Endothelial cell (in vitro differentiated cells): ENCODE measurements around the gene NELL1. TPM values are rescaled to one million over a fixed set of nuclear protein-coding genes. Genes with fewer than 3 reads are reported as not detected.

Source experiments
- DNase-seq: peaks from one replicate; pipeline ENCODE4 v3.0.0; 2021; ENCODE audit warnings: low spot score
- H3K27ac Mint-ChIP-seq: one replicate; pipeline ENCODE4 v1.8.0; 2021; ENCODE audit warnings: mixed read lengths, inconsistent platforms; ENCODE audit not compliant: unreplicated experiment
- H3K27me3 Mint-ChIP-seq: one replicate; pipeline ENCODE4 v1.8.0; 2021; ENCODE audit warnings: mild to moderate bottlenecking, moderate library complexity, mixed read lengths, inconsistent platforms; ENCODE audit not compliant: unreplicated experiment
- H3K36me3 Mint-ChIP-seq: one replicate; pipeline ENCODE4 v1.8.0; 2021; ENCODE audit warnings: mild to moderate bottlenecking, low read depth, mixed read lengths, inconsistent platforms; ENCODE audit not compliant: unreplicated experiment
- H3K4me1 Mint-ChIP-seq: one replicate; pipeline ENCODE4 v1.8.0; 2021; ENCODE audit warnings: mild to moderate bottlenecking, mixed read lengths, inconsistent platforms; ENCODE audit not compliant: unreplicated experiment
- H3K4me3 Mint-ChIP-seq: one replicate; pipeline ENCODE4 v1.8.0; 2021; ENCODE audit warnings: mild to moderate bottlenecking, mixed read lengths, inconsistent platforms; ENCODE audit not compliant: unreplicated experiment
- H3K9me3 Mint-ChIP-seq: one replicate; pipeline ENCODE4 v1.8.0; 2021; ENCODE audit warnings: mixed read lengths, inconsistent platforms; ENCODE audit not compliant: unreplicated experiment
- CTCF ChIP-seq: fragments of 200-600 bp; sonication (generic); IDR thresholded peaks from one replicate; pipeline ENCODE4 v1.5.0; 2021; ENCODE audit warnings: antibody characterized with exemption; ENCODE audit not compliant: unreplicated experiment
- total RNA-seq: library from RNA; stranded (reverse); fragmentation: NEBNext Ultra II Directional; extraction: Animal tissue kit (Norgen Biotek cat#: 25700); gene quantifications from one replicate; pipeline ENCODE4 v1.2.1, GENCODE V29; 2021; ENCODE audit not compliant: unreplicated experiment

NELL1 gene
- total RNA-seq, 1 donor from 2014 or later, result 0.26 TPM

DNA sequence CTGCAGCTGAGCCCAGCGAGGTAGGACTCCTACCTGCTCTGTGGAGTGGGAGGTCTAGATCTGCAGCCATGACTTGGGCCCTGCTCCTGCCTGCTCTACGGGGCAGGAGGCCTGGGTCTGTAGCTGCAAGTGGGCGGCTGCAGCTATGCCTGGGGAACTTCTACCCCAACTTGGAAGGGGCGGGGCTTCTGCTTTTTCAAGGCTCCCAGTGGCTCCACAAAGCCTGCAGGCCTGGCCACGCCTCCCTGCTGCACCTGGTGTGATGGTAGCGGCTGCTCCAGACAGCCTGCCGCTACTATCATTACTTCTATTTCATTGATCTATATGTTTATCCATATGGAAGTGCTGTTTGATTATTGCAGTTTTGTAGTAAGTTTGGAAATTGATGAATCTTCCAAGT, 121.2 kb downstream of the NELL1 start:
- no peak for TF ChIP-seq CTCF
- Mint-ChIP-seq H3K9me3 (no peaks in the 10 kb centered on the region), H3K4me1 (no peaks in the 10 kb centered on the region), H3K27me3 (peaks cover 4% of the 10 kb centered on the region), H3K27ac (no peak overlapping the region), H3K36me3 (no peaks in the 10 kb centered on the region), H3K4me3 (no peak overlapping the region)
- no peak for DNase-seq

GRCh38 chr11:20795005-20795404, 125.6 kb downstream of the NELL1 start:
- DNase-seq, result no peak
- Mint-ChIP-seq H3K4me1 (no peaks in the 10 kb centered on the region), H3K36me3 (no peaks in the 10 kb centered on the region), H3K9me3 (no peaks in the 10 kb centered on the region), H3K27me3 (peaks cover 3% of the 10 kb centered on the region), H3K4me3 (no peak overlapping the region), H3K27ac (no peak overlapping the region)
- TF ChIP-seq CTCF, result no peak

DNA sequence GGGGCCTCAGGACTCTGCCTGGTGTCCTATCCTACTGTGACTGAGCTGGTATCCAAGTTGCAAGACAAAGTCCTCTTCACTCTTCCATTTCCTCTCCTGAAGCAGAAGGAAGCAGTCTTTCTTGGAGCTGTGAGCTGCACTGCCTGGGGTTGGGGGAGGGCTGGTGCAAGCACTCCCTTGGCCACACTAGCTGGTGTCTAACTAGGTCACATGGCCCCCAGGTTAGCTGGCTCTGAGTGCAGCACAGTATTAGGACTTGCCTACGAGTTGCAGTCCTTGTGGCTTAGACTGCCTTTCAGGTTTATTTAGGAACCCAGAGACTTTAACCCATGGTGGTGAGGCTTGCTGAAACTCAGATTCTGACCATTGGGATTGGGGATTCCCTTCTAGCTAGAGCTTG, 138.9 kb downstream of the NELL1 start:
- Mint-ChIP-seq H3K36me3 (no peaks in the 10 kb centered on the region), H3K4me1 (no peaks in the 10 kb centered on the region)
- no peak for DNase-seq

GRCh38 chr11:20821046-20821445, 151.7 kb downstream of the NELL1 start:
- Mint-ChIP-seq H3K9me3 (no peaks in the 10 kb centered on the region), H3K27me3 (peaks cover 3% of the 10 kb centered on the region), H3K27ac (no peak overlapping the region), H3K4me1 (no peaks in the 10 kb centered on the region), H3K36me3 (no peaks in the 10 kb centered on the region), H3K4me3 (no peak overlapping the region)
- no peak for TF ChIP-seq CTCF
- DNase-seq, result no peak

More for the DNA sequence above, 138.9 kb downstream of the NELL1 start:
- TF ChIP-seq CTCF, result no peak
- no peaks in the 10 kb centered on the region for H3K27me3 Mint-ChIP-seq
- H3K4me3 Mint-ChIP-seq, result no peak overlapping the region
- H3K27ac Mint-ChIP-seq, result no peak overlapping the region
- H3K9me3 Mint-ChIP-seq, result no peaks in the 10 kb centered on the region

- no peak for TF ChIP-seq CTCF
- H3K27me3 Mint-ChIP-seq, result peaks cover 3% of the 10 kb centered on the region
- H3K27ac Mint-ChIP-seq, result no peak overlapping the region
- H3K4me1 Mint-ChIP-seq, result no peaks in the 10 kb centered on the region
- H3K4me3 Mint-ChIP-seq, result no peak overlapping the region
- DNase-seq, result no peak
- H3K9me3 Mint-ChIP-seq, result no peaks in the 10 kb centered on the region
- H3K36me3 Mint-ChIP-seq, result no peaks in the 10 kb centered on the region
Measured at GRCh38 chr11:20821470-20821869, 152.1 kb downstream of the NELL1 start.
